GM12892 (cell line): Measurements from ENCODE around the gene MYBPC3.
A peak's percentile ranks its signal among the peaks of the same experiment; 100 is the strongest.

Experiments used
- POLR2A ChIP-seq: IDR thresholded peaks from 2 replicates; pipeline ENCODE4 v1.6.1; 2011; ENCODE audit warnings: low read depth, low read length, control low read depth
- POLR2AphosphoS5 ChIP-seq: IDR thresholded peaks from 2 replicates; pipeline ENCODE4 v1.6.1; 2011; ENCODE audit warnings: low read depth, low read length, control low read depth
- TAF1 ChIP-seq: IDR thresholded peaks from 2 replicates; pipeline ENCODE4 v1.6.1; 2011; ENCODE audit warnings: low read depth, mild to moderate bottlenecking, control low read depth, low read length, borderline replicate concordance

GRCh38 chr11:47376107-47376524 is 23.6 kb upstream of the MYBPC3 start:
- no peak for TF ChIP-seq POLR2A
- 0 out of 2 replicates have a peak, but pooled peaks have one; percentile 0 for TF ChIP-seq POLR2AphosphoS5
- TF ChIP-seq TAF1, result no peak
